Pancreas (tissue), 10 donors: ENCODE measurements around the gene SLCO3A1. TPM values are rescaled to one million over a fixed set of nuclear protein-coding genes. Genes with fewer than 3 reads are reported as not detected.

Experiments
- ATAC-seq, 4 donors: fragments of 200-7000 bp; cut with Tn5 transposase; one replicate each; pipeline versions ENCODE4 v1.8.0 to v1.9.1; 2020; ENCODE audit warnings: mild to moderate bottlenecking in 4 of 4, moderate library complexity in 4 of 4
- DNase-seq, 6 donors: peaks; one replicate each; pipeline ENCODE4 v3.0.0-alpha.2; 2020
- FAIRE-seq: peaks from 2 replicates; lab custom pipeline; 2012; peaks lifted over from hg19 to GRCh38; lab: Jason Lieb, UNC
- H3K27ac ChIP-seq, 4 donors: fragments of 200-600 bp; sonication (generic); 1 replicate in 3 of 4; 2 replicates in 1 of 4; pipeline versions ENCODE4 v1.5.0 to v1.8.0; 2020
- H3K27me3 ChIP-seq, 4 donors: fragments of 200-600 bp; one replicate each; pipeline ENCODE4 v1.8.0; 2021
- H3K36me3 ChIP-seq, 3 donors: fragments of 200-600 bp; sonication (generic) in 1 of 3; one replicate each; pipeline versions ENCODE4 v1.5.0 to v1.8.0; 2020 to 2021
- H3K4me1 ChIP-seq, 3 donors: fragments of 200-600 bp; one replicate each; pipeline ENCODE4 v1.8.0; 2021
- H3K4me3 ChIP-seq, 4 donors: fragments of 200-600 bp; sonication (generic) in 2 of 4; one replicate each; pipeline versions ENCODE4 v1.5.0 to v1.8.0; 2020 to 2021
- H3K9me3 ChIP-seq, 4 donors: fragments of 200-600 bp; one replicate each; pipeline ENCODE4 v1.8.0; 2021
- WGBS, 2 donors: extraction: QIAGEN DNeasy Blood & Tissue Kit; methylation state at CpG; one replicate each; pipeline ENCODE4 v1.1.7; 2013; 5-methylcytosine and 5-hydroxymethylcytosine counted together
- intact Hi-C, 3 donors: fragments of 100-400 bp; cut with DNase I; formaldehyde crosslinking; loops; one replicate each; pipeline versions ENCODE4 v1.11.1 to v1.14.2; 2022
- polyA plus RNA-seq, 2 donors: library from polyadenylated mRNA; stranded (reverse); fragments of 200-250 nt; gene quantifications; one replicate each; pipeline ENCODE4 v1.2.3, GENCODE V29; 2013
- total RNA-seq, 6 donors: library from RNA; stranded (reverse); fragmentation: NEBNext Ultra II Directional in 4 of 6; extraction: Animal tissue kit (Norgen Biotek cat#: 25700) in 4 of 6; gene quantifications; one replicate each; pipeline versions ENCODE4 v1.2.1 to v1.2.4, GENCODE V29; 2021 to 2023
- TF ChIP-seq, protein P1 (sequence below), 4 donors: fragments of 200-600 bp; sonication (generic) in 3 of 4; IDR thresholded peaks; one replicate each; pipeline versions ENCODE4 v1.5.0 to v1.8.0; 2021; ENCODE audit warnings: antibody characterized with exemption in 4 of 4
- donor health status: healthy with polysubstance abuse.
- donor health status: DM: no; HTN: no; CAD: no; lungs with moderate emphysema.
- donor health status: DM: no; HTN: no; CAD: no.
- donor health status: control.
- donor health status: control.
- donor health status: Bipolar disorder and iron deficiency.
- donor health status: DM: yes; HTN: yes; CAD: no.
- donor health status: DM: no; HTN: no; CAD: no.
- donor health status: DM: no; HTN: no; CAD: no.
- donor health status: DM: yes; HTN: yes; CAD: no.

The SLCO3A1 gene
- total and polyA plus RNA-seq, 8 donors = 3.4 to 15.5 (median 6.7) TPM

- intact Hi-C loops = no loop called here
- Histone ChIP-seq H3K4me1 (peaks cover 0 to 3% (median 0%) of the 10 kb centered on the region in 3 donors), H3K36me3 (no peaks in the 10 kb centered on the region), H3K27me3 (no peaks in the 10 kb centered on the region), H3K9me3 (no peaks in the 10 kb centered on the region), H3K27ac (no peak overlapping the region), H3K4me3 (no peak overlapping the region)
- FAIRE-seq (no peak), ATAC-seq (no peak), DNase-seq (no peak)
- 68 to 81% methylated on average over 8 of the region's 8 CpGs for WGBS, 2 donors
- TF ChIP-seq, protein P1, sequence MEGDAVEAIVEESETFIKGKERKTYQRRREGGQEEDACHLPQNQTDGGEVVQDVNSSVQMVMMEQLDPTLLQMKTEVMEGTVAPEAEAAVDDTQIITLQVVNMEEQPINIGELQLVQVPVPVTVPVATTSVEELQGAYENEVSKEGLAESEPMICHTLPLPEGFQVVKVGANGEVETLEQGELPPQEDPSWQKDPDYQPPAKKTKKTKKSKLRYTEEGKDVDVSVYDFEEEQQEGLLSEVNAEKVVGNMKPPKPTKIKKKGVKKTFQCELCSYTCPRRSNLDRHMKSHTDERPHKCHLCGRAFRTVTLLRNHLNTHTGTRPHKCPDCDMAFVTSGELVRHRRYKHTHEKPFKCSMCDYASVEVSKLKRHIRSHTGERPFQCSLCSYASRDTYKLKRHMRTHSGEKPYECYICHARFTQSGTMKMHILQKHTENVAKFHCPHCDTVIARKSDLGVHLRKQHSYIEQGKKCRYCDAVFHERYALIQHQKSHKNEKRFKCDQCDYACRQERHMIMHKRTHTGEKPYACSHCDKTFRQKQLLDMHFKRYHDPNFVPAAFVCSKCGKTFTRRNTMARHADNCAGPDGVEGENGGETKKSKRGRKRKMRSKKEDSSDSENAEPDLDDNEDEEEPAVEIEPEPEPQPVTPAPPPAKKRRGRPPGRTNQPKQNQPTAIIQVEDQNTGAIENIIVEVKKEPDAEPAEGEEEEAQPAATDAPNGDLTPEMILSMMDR (IDR thresholded peaks at IDR 0.05) = no peak
Observed at GRCh38 chr15:91882858-91883586, 29.5 kb downstream of the SLCO3A1 start.

GRCh38 chr15:91884606-91885005 is 31.1 kb downstream of the SLCO3A1 start:
- DNase-seq (no peak), ATAC-seq (no peak), FAIRE-seq (no peak)
- Histone ChIP-seq H3K36me3 (no peaks in the 10 kb centered on the region), H3K4me3 (no peak overlapping the region), H3K9me3 (no peaks in the 10 kb centered on the region), H3K27me3 (no peaks in the 10 kb centered on the region), H3K4me1 (peaks cover 0 to 9% (median 0%) of the 10 kb centered on the region in 3 donors), H3K27ac (no peak overlapping the region)
- intact Hi-C loops = no loop called here
- 72 to 78% methylated on average over 3 of the region's 3 CpGs for WGBS, 2 donors
- TF ChIP-seq, protein P1 (IDR thresholded peaks at IDR 0.05) = no peak

GRCh38 chr15:91885054-91885453 is 31.5 kb downstream of the SLCO3A1 start:
- H3K36me3 ChIP-seq = no peaks in the 10 kb centered on the region
- no peaks in the 10 kb centered on the region for H3K27me3 ChIP-seq
- intact Hi-C loops = no loop called here
- DNase-seq (no peak), FAIRE-seq (no peak), ATAC-seq (no peak)
- H3K4me3 ChIP-seq = no peak overlapping the region
- 72 to 80% methylated on average over 7 of the region's 7 CpGs for WGBS, 2 donors
- H3K27ac ChIP-seq = no peak overlapping the region
- H3K9me3 ChIP-seq = no peaks in the 10 kb centered on the region
- H3K4me1 ChIP-seq = peaks cover 0 to 9% (median 0%) of the 10 kb centered on the region in 3 donors
- TF ChIP-seq, protein P1 (IDR thresholded peaks at IDR 0.05) = no peak

- ATAC-seq = peak in 3 of 4 donors; percentile 30 to 70 (median 58)
- WGBS, 2 donors = 74 to 85% methylated on average over 7 of the region's 7 CpGs
- DNase-seq = no peak
- no peak overlapping the region for H3K4me3 ChIP-seq
- H3K4me1 ChIP-seq = peaks cover 0 to 9% (median 0%) of the 10 kb centered on the region in 3 donors
- TF ChIP-seq, protein P1 (IDR thresholded peaks at IDR 0.05) = no peak
- H3K36me3 ChIP-seq = no peaks in the 10 kb centered on the region
- no peaks in the 10 kb centered on the region for H3K9me3 ChIP-seq
- no peak for FAIRE-seq
- intact Hi-C loops = no loop called here
- H3K27me3 ChIP-seq = no peaks in the 10 kb centered on the region
- H3K27ac ChIP-seq = no peak overlapping the region
Observed at GRCh38 chr15:91885714-91886270, 32.3 kb downstream of the SLCO3A1 start.

DNA sequence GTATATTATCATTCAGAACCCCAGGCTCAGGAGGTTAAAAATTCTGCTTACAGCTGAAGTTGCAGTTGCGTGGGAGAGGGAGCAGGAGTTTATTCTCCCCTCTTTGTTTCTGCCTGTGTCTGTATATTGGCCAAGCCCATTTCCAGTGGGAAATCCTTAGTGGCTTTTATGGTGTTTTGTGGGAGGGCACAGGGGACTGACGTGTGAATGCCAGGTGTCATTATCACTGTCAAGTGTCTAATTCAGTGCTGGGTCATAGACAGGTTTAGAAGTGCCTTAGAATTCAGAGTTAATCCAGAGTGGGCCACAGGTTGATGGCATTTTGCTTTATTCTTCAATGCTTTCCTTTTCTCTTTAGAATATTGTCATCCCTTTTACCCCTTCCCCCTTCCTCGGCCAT is 33.4 kb downstream of the SLCO3A1 start:
- WGBS, 2 donors = 72 to 83% methylated on average over 3 of the region's 3 CpGs
- DNase-seq (no peak), FAIRE-seq (no peak), ATAC-seq (no peak)
- intact Hi-C loops = no loop called here
- H3K36me3 ChIP-seq = no peaks in the 10 kb centered on the region
- no peaks in the 10 kb centered on the region for H3K27me3 ChIP-seq
- no peaks in the 10 kb centered on the region for H3K9me3 ChIP-seq
- H3K4me1 ChIP-seq = peaks cover 0 to 9% (median 0%) of the 10 kb centered on the region in 3 donors
- H3K27ac ChIP-seq = no peak overlapping the region
- TF ChIP-seq, protein P1 (IDR thresholded peaks at IDR 0.05) = no peak
- no peak overlapping the region for H3K4me3 ChIP-seq
